Activated T-cell treated with anti-CD3 and anti-CD28 coated beads for 4 hours (primary cell): ENCODE measurements around the gene MYRFL.
"Not testable (repeated sequence)": the region's sequence is repeated elsewhere in the genome, so short reads cannot be mapped to it uniquely, and the experiment has no call there.

Experiments
- DNase-seq: peaks from one replicate; pipeline ENCODE4 v3.0.0-alpha.2; 2020

MYRFL gene

DNA sequence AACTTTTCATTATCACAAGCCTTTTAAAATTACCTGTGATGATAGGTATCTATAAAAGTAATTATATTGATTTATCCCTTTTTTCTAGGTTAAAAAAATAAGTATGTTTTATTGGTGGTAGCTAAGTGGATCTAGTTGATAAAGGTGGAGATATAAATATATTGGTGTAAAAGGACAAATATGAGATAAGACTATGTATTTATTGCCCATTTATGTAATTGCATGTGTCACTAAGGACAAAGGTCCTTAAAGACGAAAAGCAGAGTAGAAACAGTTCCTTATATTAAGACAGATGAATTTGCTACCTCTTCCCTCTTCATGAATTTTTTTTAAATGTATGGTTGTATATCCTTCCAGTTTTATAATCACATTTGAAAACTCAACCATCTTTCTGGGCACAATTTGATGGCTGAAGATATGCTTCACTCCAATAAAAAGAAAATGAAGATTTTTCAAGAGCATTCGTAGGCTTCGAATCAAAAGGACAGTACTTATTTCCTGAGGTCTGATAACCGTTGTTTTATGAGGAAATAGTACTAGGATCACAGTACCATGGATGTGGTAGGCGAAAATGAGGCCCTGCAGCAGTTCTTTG lies at the start of gene MYRFL:
MYRFL (plus strand) TSS at position 262 of the 595 bp plus-strand sequence; CDS start at position 553, 291 bp downstream.
- DNase-seq, result no peak

DNA sequence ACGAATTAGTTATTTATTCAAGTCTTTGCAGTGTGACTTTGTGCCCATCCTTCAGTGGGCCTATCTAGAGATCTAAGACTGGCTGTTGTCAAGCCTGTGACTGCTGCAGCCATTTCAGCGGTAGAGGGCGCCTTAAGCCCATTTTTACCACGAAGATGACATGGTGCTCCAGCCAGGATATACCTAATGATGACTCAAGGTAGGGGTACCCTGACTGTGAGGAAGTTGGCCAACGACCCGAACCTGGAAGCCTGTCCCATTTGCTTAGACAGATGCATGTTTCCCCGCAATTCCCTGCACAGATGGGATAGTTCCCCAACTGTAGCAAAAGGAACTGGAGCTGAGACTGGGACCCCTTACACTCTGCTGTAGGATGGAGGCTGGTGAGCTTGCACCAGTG lies 45.1 kb upstream of the MYRFL start:
- no peak for DNase-seq

DNA sequence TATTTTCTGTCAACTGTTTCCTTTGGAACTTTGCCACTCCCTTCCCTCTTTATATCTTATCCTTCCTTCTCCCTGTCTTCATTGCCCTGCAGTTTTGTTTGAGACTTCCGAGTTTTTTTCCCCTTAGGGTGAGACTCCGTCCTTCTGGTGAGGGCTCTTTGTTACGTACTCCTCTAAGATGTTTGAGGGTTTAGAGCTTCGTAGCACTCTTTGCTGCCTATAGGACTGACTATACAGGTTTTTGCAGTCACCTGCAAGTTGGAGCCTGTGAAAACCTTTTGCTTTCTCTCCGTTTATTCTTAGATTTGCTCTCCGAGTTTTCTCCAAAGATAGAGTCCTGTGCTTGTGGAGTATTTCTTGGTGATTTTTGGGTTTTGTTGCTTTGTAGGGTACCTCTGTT lies 41.7 kb upstream of the MYRFL start:
- no peak for DNase-seq

DNA sequence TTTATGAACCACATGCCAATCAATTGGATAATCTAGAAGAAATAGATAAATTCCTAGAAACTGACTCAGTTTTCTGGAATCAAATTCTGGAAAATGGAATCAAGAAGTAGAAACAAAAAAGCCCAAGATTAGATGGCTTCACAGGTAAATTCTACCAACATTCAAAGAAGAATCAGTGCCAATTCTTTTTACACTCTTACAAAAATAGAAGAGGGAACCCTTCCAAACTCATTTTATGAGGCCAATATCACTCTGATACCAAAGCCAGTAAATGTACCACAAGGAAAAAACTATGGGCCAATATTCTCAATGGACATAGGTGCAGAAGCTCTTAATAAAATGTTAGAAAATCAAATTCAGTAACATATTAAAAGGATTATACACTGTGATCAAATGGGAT lies 35.7 kb upstream of the MYRFL start:
- no peak for DNase-seq

DNA sequence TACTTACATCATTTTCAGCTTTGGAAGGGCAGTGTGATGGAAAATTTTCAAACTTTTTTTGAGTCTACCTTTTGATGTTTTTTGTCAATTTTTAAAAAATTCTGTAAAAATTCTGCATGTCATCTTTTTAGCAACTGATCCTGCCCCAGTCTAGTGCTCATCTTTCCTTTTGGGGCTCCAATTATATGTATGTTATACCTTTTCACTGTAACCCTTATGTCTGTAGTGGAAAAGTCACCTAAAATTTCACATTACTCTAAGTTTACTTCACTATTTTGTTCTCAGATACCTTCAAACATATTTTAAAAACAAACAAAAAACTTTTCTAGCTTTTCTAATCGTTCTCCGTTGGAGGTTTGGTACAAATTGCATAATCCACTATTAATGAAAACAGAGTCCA lies 32.5 kb upstream of the MYRFL start:
- DNase-seq, result no peak

DNA sequence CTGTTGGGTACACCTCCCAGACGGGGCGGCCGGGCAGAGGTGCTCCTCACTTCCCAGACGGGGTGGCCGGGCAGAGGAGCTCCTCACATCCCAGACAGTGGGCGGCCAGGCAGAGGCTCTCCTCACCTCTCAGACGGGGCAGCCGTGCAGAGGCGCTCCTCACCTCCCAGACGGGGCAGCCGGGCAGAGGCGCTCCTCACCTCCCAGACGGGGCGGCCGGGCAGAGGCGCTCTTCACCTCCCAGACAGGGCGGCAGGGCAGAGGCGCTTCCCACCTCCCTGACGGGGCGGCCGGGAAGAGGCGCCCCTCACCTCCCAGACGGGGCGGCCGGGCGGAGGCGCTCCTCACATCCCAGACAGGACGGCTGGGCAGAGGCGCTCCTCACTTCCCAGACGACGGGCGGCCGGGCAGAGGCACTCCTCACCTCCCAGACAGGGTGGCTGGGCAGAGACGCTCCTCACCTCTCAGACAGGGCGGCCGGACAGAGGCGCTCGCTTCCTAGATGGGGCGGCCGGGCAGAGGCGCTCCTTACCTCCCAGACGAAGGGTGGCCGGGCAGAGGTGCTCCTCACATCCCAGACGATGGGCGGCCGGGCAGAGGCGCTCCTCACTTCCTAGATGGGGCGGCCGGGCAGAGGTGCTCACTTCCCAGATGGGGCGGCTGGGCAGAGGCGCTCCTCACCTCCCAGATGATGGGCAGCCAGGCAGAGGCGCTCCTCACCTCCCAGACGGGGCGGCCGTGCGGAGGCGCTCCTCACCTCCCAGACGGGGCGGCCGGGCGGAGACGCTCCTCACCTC lies 17.7 kb upstream of the MYRFL start:
- not testable (repeated sequence) for DNase-seq

DNA sequence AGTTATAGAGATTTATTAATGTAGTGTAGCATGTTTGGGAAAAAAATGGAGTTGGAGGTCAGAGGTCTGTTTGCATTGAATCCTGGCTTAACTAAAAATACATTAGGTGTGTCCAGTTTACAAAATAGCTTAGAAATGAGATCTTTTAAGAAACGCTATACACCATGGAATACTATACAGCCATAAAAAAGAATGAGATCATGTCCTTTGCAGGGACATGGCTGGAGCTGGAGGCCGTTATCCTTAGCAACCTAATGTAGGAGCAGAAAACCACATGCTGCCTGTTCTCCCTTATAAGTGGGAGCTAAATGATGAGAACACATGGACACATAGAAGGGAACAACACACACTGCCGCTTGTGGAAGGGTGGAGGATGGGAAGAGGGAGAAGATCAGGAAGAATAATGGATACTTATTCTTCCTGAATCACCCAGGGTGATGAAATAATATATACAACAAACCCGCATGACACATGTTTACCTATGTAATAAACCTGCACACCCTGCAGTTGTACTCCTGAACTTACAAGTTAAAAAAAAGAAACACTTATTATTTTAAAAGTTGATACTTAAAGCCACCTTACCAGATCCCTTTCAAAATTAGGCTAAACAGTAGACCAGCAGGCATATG lies 14.0 kb upstream of the MYRFL start:
- no peak for DNase-seq

DNA sequence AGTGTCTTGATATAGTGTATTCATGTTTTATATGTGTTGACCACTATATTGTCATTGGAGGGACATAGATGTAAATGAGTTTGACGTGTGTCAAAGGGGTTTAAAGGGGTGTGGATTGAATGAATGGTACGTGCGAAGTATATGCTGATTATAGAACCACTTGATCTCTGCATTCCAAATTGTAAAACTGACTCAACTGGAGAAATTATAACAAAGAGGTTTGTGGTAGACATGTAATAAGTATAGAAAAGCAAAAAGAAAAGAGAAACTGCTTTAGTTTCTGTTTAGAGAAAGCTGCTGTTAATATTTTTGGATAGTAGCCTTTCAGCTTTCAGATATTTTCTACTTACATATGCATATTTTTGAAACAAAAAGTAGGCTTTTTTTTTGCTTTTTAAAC lies 8.9 kb upstream of the MYRFL start:
- DNase-seq, result no peak

DNA sequence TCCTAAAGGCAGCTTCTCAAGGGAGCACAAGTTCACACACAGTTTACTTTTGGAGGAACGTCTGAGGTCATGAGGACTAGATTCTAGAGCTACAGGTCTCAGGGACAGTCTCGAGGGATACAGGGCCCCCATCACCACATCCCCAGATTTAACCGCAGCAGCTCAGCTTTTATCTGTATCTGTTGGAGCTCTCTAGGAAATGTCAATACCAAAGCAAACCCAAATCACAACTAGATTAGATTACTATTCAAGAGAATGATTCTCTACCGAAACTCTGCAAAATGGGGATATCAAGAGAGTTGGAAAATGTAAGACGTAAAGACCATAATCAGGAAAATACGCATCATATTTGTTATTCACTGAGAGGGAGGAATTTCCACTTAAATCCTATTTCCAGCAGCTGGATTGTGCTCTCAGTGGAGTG lies 4.0 kb upstream of the MYRFL start:
- DNase-seq, result no peak

DNA sequence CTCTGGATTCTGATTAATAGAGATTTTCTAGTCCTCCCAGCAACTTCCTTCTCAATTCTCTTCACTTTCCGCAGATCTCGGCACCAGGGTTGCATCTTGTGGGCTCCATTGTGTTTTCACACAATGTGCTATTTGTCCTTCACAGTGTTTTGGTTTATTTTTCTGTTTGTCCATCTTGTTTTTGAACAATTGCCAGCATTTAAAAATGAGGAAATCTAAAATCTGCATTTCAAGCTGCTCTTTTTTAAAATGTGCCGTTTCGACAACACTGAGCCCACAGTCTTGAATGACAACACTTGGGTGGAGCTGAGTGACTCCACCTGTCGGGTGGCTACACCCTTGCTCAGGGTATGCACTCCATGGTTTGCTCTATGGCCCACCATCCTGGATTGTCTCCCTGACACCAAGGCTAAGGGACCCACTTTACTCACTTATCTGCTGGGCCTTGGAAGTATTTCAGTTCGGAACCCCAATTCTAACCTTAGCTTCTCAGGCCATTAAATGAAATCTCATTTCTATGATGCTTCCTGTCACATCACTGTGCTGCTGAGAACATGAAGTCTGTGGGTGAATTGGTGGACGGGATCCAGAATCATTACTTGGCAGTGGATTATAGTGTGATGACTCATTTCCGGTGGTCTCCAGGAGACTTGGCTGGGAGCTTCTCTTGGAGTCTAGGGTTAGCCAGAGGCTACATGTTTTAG lies 3.4 kb upstream of the MYRFL start:
- DNase-seq, result no peak

DNA sequence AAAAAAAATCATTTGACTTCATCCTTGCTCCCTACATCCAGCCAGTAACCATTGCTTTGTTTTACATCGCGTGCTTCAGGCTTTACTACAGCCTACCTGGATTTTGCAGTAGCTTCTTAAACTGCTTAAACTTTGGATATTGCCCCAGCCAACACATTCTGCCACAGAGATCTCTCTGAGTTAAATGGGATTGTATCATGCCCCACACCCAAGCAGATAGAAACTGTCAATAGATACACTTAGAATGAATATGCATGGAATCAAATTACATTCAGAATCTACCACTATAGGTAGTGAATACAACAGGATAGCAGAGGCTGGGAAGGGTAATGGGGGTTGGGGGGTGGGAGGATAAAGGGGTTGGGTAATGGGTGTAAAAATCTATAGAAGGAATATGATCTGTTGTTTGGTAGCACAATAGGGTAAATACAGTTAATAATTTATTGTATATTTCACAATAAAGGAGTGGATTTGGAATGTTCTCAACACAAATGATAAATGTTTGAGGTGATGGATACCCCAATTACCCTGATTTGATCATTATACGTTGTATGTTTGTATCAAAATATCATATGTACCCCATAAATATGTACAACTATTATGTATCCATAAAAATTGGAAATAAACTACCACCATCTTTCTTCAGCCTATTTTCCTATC lies 2.7 kb upstream of the MYRFL start:
- DNase-seq, result no peak

DNA sequence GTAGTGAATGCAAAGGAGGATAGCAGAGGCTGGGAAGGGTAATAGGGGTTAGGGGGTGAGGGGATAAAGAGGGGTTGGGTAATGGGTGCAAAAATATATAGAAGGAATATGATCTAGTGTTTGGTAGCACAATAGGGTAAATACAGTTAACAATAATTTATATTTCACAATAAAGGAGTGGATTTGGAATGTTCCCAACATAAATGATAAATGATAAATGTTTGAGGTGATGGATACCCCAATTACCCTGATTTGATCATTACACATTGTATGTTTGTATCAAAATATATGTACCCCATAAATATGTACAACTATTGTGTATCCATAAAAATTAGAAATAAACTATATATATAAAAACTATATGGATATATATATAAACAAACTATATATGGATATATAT lies 999 bp upstream of the MYRFL start:
- no peak for DNase-seq

DNA sequence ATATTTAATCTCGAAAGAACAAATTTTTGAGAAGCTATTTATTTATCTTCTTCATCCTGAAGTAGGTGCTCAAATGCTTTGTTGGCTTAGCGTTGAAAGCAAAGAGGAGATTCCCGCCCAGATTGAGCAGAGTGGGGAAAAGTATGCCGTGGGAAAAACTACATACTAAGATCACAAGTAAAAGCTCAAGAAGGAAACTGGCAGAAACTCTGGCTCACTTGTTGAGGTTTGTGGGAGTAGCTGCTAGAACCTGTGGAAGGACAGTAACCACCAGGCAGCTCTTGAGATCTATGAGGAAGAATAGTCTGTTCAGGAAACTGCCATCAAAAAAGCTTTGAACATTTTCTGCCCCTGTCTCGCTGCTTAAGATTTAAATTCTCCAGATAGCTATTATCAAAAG lies 3.9 kb downstream of the MYRFL start:
- DNase-seq, result no peak

DNA sequence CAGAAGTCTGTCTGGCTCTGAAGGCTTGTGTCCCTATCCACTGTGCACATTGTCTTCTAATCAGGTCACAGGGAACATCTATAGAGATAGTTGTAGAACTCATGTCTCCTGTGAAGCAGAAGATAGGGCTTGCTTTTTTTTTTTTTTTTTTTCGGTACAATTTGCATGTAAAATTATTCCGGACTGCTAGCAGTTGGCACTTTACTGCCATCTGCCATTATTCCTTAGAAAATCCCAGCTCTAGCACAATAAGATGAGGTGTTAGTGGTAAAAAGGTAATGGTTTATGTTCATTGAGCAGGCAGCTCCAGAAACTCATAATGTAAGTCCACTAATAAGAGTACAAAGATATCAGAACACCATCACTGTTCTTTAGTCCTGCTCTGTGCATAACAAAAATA lies 8.7 kb downstream of the MYRFL start:
- no peak for DNase-seq

DNA sequence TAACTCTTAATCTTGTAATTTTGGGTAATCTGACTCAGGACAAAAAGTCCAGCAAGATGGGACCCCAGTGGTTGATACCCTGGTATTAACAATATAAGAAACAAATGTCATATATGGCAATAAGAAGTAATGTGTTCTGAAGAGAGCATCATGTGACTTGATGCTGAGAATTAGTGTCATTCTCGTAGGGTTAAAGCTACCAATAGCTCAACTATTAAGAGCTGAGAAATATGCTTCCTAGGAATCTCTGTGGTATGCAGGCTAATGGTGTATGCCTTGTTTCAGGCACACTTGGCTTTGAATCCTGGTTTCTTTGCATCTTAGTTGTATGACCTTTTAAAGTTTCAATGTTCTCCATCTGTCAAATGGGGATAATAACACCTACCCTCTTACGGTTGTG lies 9.1 kb downstream of the MYRFL start:
- DNase-seq, result no peak

DNA sequence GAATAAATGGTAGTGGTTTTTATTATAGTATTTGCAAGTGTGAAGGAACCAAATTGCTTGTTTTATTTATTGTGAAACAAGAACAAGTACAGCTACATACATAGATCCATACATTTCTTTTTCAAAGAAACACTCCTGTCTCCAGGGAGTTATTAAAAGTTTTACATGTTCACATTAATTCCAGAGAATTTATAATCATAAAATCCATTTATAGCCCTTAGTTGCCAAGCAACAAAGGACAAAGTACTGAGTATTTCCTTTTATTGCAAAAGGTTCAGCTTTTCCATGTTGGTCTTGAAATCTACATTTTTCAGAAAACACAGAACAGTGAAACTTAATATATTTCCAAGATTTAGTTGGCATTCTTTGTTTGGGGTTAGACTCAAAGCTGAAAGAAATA lies 9.5 kb downstream of the MYRFL start:
- DNase-seq, result no peak

DNA sequence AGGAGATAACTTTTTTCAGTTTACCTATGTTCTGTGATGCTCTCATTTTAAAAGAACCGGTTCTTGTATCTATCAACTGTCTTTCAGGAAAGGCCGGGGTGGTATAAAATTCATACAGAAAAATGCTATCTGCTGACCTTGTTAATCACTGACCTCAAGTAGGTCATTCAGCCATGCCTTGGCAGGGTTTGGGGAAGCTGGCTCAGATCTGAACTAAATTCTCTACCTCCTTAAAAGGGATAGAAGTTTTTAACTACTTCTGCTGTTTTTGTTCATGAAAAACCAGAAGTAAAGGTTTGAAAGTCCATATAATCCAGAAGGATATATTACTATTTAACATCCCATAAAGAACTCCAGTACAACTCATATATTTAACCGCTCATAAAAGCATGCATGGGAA lies 10.1 kb downstream of the MYRFL start:
- DNase-seq, result no peak

DNA sequence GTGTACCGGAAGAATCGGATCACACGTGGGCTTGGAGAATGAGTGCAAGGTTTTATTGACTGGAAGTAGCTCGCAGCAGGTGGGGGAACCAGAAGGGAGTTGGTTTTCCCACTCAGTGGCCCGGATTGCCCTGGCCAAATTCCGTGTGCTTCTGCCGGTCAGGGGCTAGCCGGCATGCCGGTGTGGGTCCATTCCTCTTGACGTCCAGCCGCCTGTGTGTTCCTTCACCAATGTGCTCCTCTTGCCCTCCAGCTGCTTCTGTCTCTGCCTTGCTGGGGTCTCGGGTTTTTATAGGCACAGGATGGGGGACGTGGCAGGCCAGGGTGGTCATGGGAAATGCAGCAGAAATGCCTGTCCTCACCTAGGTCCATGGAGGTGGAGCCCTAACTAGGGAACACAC lies 11.0 kb downstream of the MYRFL start:
- no peak for DNase-seq

DNA sequence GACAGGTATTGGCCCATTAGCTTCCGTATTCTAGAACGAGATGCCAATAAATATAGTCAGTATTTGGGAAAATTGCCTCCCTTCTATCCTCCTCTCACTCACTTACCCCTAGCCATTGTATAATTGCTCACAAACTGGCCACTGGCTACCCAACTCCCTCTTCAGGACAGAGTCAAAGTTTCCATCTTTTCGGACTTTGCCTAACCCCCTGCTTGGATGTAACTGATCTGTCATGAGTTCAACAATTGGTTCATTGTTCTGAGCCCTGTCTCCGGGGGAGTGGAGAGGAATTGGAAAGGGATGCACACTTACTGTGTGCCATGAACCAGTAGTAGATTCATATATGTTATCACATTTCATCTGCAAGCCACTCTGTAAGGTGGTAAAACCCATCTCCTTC lies 12.2 kb downstream of the MYRFL start:
- no peak for DNase-seq

DNA sequence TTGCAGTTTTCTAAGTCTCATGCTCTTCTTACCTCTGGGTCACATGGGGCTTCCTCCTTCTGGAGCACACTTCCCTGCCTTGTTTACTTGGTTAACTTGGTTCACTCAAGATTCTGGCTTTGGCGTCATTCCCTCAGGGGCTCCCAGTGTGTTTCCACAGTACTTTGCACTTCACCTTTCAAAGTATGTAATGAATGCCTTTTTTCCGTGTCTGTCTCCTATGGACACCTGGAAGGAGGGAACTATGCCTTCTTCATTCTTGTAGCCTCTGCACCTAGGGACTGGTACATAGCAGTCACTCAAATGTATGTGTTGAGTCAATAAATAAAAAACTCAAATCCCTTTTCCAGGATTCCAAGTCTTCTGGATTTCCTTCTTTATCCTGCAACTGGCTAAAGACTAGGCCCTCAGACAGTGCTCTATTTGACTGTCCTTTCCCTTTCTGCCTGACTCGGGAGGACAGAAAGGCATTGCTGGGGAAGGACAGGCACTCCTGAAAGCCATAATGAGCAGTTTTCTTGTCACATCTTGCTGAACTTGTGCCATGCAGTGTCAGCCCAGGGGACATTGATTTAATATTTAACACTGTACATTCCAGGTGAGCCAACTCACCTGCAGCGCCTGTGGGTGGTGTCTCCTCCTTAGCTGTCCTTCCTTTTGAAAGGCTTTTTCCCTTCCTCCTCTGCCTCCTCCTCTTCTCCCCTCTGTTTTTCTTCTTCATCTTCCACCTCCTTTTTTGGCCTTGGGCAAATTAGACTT lies 12.8 kb downstream of the MYRFL start:
- DNase-seq, result no peak

DNA sequence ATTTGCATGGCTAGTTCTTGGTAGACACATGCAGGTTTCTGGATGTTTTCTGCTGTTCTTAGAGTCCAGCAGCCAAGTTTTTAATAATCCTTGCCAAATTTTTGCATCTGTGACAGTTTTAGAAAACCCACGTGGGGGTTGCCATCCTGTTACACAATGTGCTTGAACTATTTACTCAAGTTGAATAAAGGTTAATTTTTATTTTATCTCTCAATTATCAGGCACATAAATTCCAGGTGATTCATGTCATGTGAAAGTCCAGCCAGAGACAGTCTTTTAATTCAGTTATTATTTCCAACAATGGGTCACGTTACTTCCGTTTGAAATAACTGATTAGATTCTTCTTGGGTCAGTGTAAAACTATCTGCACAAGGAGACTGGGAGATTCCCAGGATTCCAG lies 15.7 kb downstream of the MYRFL start:
- DNase-seq, result no peak

DNA sequence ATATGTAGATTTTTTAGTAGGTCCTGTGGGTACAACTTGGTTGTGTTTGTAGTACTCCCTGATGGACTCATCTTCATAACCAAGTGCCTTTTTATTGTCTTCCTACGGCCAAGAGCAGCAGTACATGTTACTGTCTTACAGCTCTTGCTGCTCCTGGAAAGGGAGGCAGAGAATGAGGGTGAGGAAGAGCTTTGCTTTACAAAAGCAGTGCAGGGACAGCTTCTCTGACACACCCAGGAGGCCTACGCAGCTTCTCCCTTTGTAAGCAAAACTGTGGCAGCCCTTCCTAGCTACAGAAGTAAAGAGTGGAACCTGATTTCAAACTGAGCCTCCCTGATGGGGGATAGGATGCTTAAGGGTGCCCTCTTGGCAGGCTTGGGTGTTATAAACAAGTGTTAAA lies 18.6 kb downstream of the MYRFL start:
- DNase-seq, result no peak
